HepG2 (cell line): Measurements from ENCODE around the gene PATL2. TPM values are rescaled to one million over a fixed set of nuclear protein-coding genes. Genes with fewer than 3 reads are reported as not detected.

Source experiments
- CBFB ChIP-seq: sonication (generic); formaldehyde crosslinking; IDR thresholded peaks from 2 replicates; pipeline ENCODE4 v1.4.0; 2020; ENCODE audit warnings: missing genetic modification reagents
- CREBL2 ChIP-seq: sonication (generic); formaldehyde crosslinking; IDR thresholded peaks from 2 replicates; pipeline ENCODE4 v1.8.1; 2023; ENCODE audit warnings: missing genetic modification reagents, mild to moderate bottlenecking, borderline replicate concordance
- DR1 ChIP-seq: sonication (generic); formaldehyde crosslinking; IDR thresholded peaks from 2 replicates; pipeline ENCODE4 v1.8.0; 2021; ENCODE audit warnings: mild to moderate bottlenecking, missing genetic modification reagents, inconsistent platforms
- FOXK1 ChIP-seq: sonication (generic); formaldehyde crosslinking; IDR thresholded peaks from 2 replicates; pipeline ENCODE4 v1.4.0; 2020; ENCODE audit warnings: low read depth, missing genetic modification reagents, borderline replicate concordance
- MAZ ChIP-seq, 2 experiments: sonication (generic) in 1 of 2; formaldehyde crosslinking in 1 of 2; IDR thresholded peaks; 2 replicates each; pipeline versions ENCODE4 v1.5.0 to v1.6.1; 2012 to 2020; ENCODE audit warnings: low read depth in 2 of 2, mild to moderate bottlenecking in 2 of 2, borderline replicate concordance in 1 of 2, improper control_type of control experiment in 1 of 2, low read length in 1 of 2, missing genetic modification reagents in 1 of 2, moderate library complexity in 1 of 2
- NFATC3 ChIP-seq: sonication (generic); formaldehyde crosslinking; IDR thresholded peaks from 2 replicates; pipeline ENCODE4 v1.5.1; 2020; ENCODE audit warnings: mild to moderate bottlenecking, missing genetic modification reagents
- POLR2A ChIP-seq, 2 experiments: IDR thresholded peaks; 2 replicates each; pipeline ENCODE4 v1.6.1; 2011; ENCODE audit warnings: low read depth in 2 of 2, low read length in 2 of 2, mild to moderate bottlenecking in 1 of 2, moderate library complexity in 1 of 2; ENCODE audit not compliant: insufficient read depth in 1 of 2
- PRDM15 ChIP-seq: sonication (generic); formaldehyde crosslinking; IDR thresholded peaks from 2 replicates; pipeline ENCODE4 v1.4.0; 2020; ENCODE audit warnings: missing genetic modification reagents
- RELA ChIP-seq: sonication (generic); formaldehyde crosslinking; IDR thresholded peaks from 2 replicates; pipeline ENCODE4 v1.4.0; 2020; ENCODE audit warnings: missing genetic modification reagents
- SOX6 ChIP-seq, 2 experiments: fragments of 450-650 bp in 1 of 2; sonication (generic) in 1 of 2; formaldehyde crosslinking in 1 of 2; IDR thresholded peaks; 2 replicates each; pipeline versions ENCODE4 v1.4.0 to v1.6.1; 2017 to 2020; ENCODE audit warnings: antibody characterized with exemption in 1 of 2, mild to moderate bottlenecking in 1 of 2, missing genetic modification reagents in 1 of 2
- THAP11 ChIP-seq: IDR thresholded peaks from 2 replicates; pipeline ENCODE4 v1.6.1; 2016; ENCODE audit warnings: missing biosample characterization, missing genetic modification reagents
- THYN1 ChIP-seq: sonication (generic); formaldehyde crosslinking; IDR thresholded peaks from 2 replicates; pipeline ENCODE4 v1.8.1; 2023; ENCODE audit warnings: low read depth, mild to moderate bottlenecking, moderate library complexity, missing genetic modification reagents, borderline replicate concordance
- U2AF1 ChIP-seq: fragments of 200-400 bp; formaldehyde crosslinking; optimal IDR thresholded peaks from 2 replicates; pipeline ENCODE3; 2017; ENCODE audit warnings: mild to moderate bottlenecking, low read depth, low read length
- YEATS4 ChIP-seq: sonication (generic); formaldehyde crosslinking; IDR thresholded peaks from 2 replicates; pipeline ENCODE4 v1.4.0; 2020; ENCODE audit warnings: missing genetic modification reagents, borderline replicate concordance
- ZBTB3 ChIP-seq: sonication (generic); formaldehyde crosslinking; IDR thresholded peaks from 2 replicates; pipeline ENCODE4 v1.4.0; 2020; ENCODE audit warnings: low read depth, mild to moderate bottlenecking, moderate library complexity, missing genetic modification reagents, borderline replicate concordance
- ZNF232 ChIP-seq: sonication (generic); formaldehyde crosslinking; IDR thresholded peaks from 2 replicates; pipeline ENCODE4 v1.4.0; 2020; ENCODE audit warnings: missing genetic modification reagents, borderline replicate concordance
- ZNF296 ChIP-seq: sonication (generic); formaldehyde crosslinking; conservative IDR thresholded peaks from 2 replicates; pipeline ENCODE4 v1.5.0; 2020; ENCODE audit warnings: mild to moderate bottlenecking, missing genetic modification reagents
- ZNF343 ChIP-seq: sonication (generic); formaldehyde crosslinking; IDR thresholded peaks from 2 replicates; pipeline ENCODE4 v1.4.0; 2020; ENCODE audit warnings: mild to moderate bottlenecking, missing genetic modification reagents
- ZNF362 ChIP-seq: sonication (generic); formaldehyde crosslinking; IDR thresholded peaks from 2 replicates; pipeline ENCODE4 v1.4.0; 2020; ENCODE audit warnings: missing genetic modification reagents, mild to moderate bottlenecking, borderline replicate concordance
- ZNF367 ChIP-seq: sonication (generic); formaldehyde crosslinking; IDR thresholded peaks from 2 replicates; pipeline ENCODE4 v1.4.0; 2020; ENCODE audit warnings: missing genetic modification reagents, borderline replicate concordance
- ZNF484 ChIP-seq: sonication (generic); formaldehyde crosslinking; IDR thresholded peaks from 2 replicates; pipeline ENCODE4 v1.5.1; 2020; ENCODE audit warnings: mild to moderate bottlenecking, low read depth, missing genetic modification reagents, borderline replicate concordance
- ZNF501 ChIP-seq: sonication (generic); formaldehyde crosslinking; IDR thresholded peaks from 2 replicates; pipeline ENCODE4 v1.5.1; 2020; ENCODE audit warnings: mild to moderate bottlenecking, moderate library complexity, missing genetic modification reagents
- ZNF670 ChIP-seq: sonication (generic); formaldehyde crosslinking; IDR thresholded peaks from 2 replicates; pipeline ENCODE4 v1.8.0; 2022; ENCODE audit warnings: mild to moderate bottlenecking, missing genetic modification reagents, borderline replicate concordance
- polyA plus RNA-seq, 8 experiments: library from polyadenylated mRNA; depleted of rRNA in 3 of 8; stranded (reverse) in 7 of 8; unstranded in 1 of 8; fragments of >200 nt; fragmentation: Illumina TruSeq in 4 of 8; extraction: Trizol in 4 of 8; gene quantifications; 2 replicates each; pipeline versions ENCODE4 v1.2.1 to v1.2.3, GENCODE V29; 2011 to 2016; ENCODE audit warnings: low read depth in 4 of 8, missing spikeins in 1 of 8, mixed read lengths in 1 of 8; ENCODE audit not compliant: insufficient read depth in 1 of 8
- total RNA-seq, 5 experiments: library from RNA; depleted of rRNA; stranded (reverse); fragments of >200 nt; fragmentation: Illumina TruSeq; extraction: Trizol; gene quantifications; 2 replicates each; pipeline ENCODE4 v1.2.3, GENCODE V29; 2016; ENCODE audit warnings: low read depth in 1 of 5

The PATL2 gene
- total and polyA plus RNA-seq, 2 of the 13 experiments (the other 11 are each of a cell fraction or from before 2014, with no cell fraction given) = 0.15 to 0.53 TPM

GRCh38 chr15:44663410-44664308 lies 47.5 kb downstream of the PATL2 start, which contains the start of gene SPG11 (continued):
- no peak; the same call in 1 of the 2 replicates for TF ChIP-seq ZBTB3 (CRISPR knock-in tag)
- 0 out of 2 replicates have a peak, but pooled peaks have one; percentile 50 for TF ChIP-seq PRDM15 (CRISPR knock-in tag)
- TF ChIP-seq CREBL2 = no peak
- TF ChIP-seq ZNF484 (CRISPR knock-in tag) = no peak
- TF ChIP-seq RELA (CRISPR knock-in tag) = no peak
- TF ChIP-seq ZNF343 (CRISPR knock-in tag) = peak; percentile 87; the same call in 1 of the 2 replicates
- peak; percentile 73; the same call in 1 of the 2 replicates for TF ChIP-seq FOXK1 (CRISPR knock-in tag)
- peak; percentile 70; the same call in 1 of the 2 replicates for TF ChIP-seq ZNF670 (CRISPR knock-in tag)
- peak; percentile 62 for TF ChIP-seq CBFB (CRISPR knock-in tag)
- no peak for TF ChIP-seq ZNF296
- no peak for TF ChIP-seq SOX6 (IDR thresholded peaks at IDR 0.05)
- TF ChIP-seq SOX6 (CRISPR knock-in tag; IDR thresholded peaks at IDR 0.05) = peak; percentile 78
- peak; percentile 96 for TF ChIP-seq POLR2A (IDR thresholded peaks at IDR 0.05; ENCODE audit: insufficient read depth in 1 of 2, low read depth in 2 of 2, low read length in 2 of 2)
- peak; percentile 91 for TF ChIP-seq YEATS4
- peak; percentile 72 for TF ChIP-seq U2AF1
- peak; percentile 92 for TF ChIP-seq DR1
- peak; percentile 76; the same call in 1 of the 2 replicates for TF ChIP-seq ZNF232 (CRISPR knock-in tag)
- TF ChIP-seq MAZ (IDR thresholded peaks at IDR 0.05; ENCODE audit: borderline replicate concordance, low read depth, low read length) = peak; percentile 41; the same call in 1 of the 2 replicates
- TF ChIP-seq MAZ (CRISPR knock-in tag; IDR thresholded peaks at IDR 0.05; ENCODE audit: low read depth) = peak; percentile 72; the same call in 1 of the 2 replicates
- peak; percentile 74; the same call in 1 of the 2 replicates for TF ChIP-seq NFATC3 (CRISPR knock-in tag)
- peak; percentile 92 for TF ChIP-seq ZNF501 (CRISPR knock-in tag)
- TF ChIP-seq ZNF367 (CRISPR knock-in tag) = peak; percentile 88
- no peak for TF ChIP-seq THYN1
- TF ChIP-seq ZNF362 = peak; percentile 25; the same call in 1 of the 2 replicates
- peak; percentile 90 for TF ChIP-seq THAP11
